IPS DF 4.7 (cell line): Measurements from ENCODE around the gene DLGAP1.
A peak's percentile ranks its signal among the peaks of the same experiment; 100 is the strongest.

Source experiments
- DNase-seq: peaks from one replicate; pipeline ENCODE4 v3.0.0-alpha.2; 2013; ENCODE audit warnings: low spot score; ENCODE audit errors: extremely low read depth

The DLGAP1 gene

GRCh38 chr18:4241090-4241617 is 214.0 kb downstream of the DLGAP1 start:
- DNase-seq: no peak

GRCh38 chr18:4238966-4239365 is 216.1 kb downstream of the DLGAP1 start:
- no peak for DNase-seq

GRCh38 chr18:4237664-4238041 is 217.5 kb downstream of the DLGAP1 start:
- DNase-seq: no peak

- no peak for DNase-seq
Measured at GRCh38 chr18:4236940-4237663, 218.0 kb downstream of the DLGAP1 start.

- no peak for DNase-seq
Measured at GRCh38 chr18:4233468-4233867, 221.6 kb downstream of the DLGAP1 start.

- DNase-seq: no peak
Measured at GRCh38 chr18:4232656-4233055, 222.5 kb downstream of the DLGAP1 start.

- DNase-seq: no peak
Measured at GRCh38 chr18:4231260-4231659, 223.8 kb downstream of the DLGAP1 start.

- DNase-seq: no peak
Measured at GRCh38 chr18:4230450-4231168, 224.5 kb downstream of the DLGAP1 start.

GRCh38 chr18:4224031-4224704 is 230.9 kb downstream of the DLGAP1 start:
- no peak for DNase-seq

- no peak for DNase-seq
Measured at GRCh38 chr18:4211111-4211837, 243.8 kb downstream of the DLGAP1 start.

GRCh38 chr18:4208366-4208765 is 246.7 kb downstream of the DLGAP1 start:
- no peak for DNase-seq

- DNase-seq: no peak
Measured at GRCh38 chr18:4207383-4207985, 247.6 kb downstream of the DLGAP1 start.

GRCh38 chr18:4204438-4204720 is 250.7 kb downstream of the DLGAP1 start:
- no peak for DNase-seq

GRCh38 chr18:4203568-4204437 is 251.3 kb downstream of the DLGAP1 start:
- DNase-seq: no peak

GRCh38 chr18:4200399-4200798 is 254.7 kb downstream of the DLGAP1 start:
- no peak for DNase-seq

GRCh38 chr18:4198956-4199355 is 256.2 kb downstream of the DLGAP1 start:
- no peak for DNase-seq

- no peak for DNase-seq
Measured at GRCh38 chr18:4196351-4196750, 258.8 kb downstream of the DLGAP1 start.

GRCh38 chr18:4193086-4193485 is 262.0 kb downstream of the DLGAP1 start:
- DNase-seq: no peak

GRCh38 chr18:4181882-4182568 is 273.1 kb downstream of the DLGAP1 start:
- DNase-seq: peak; percentile 79

GRCh38 chr18:4181086-4181485 is 274.0 kb downstream of the DLGAP1 start:
- no peak for DNase-seq
